GM23248 (cell line): Measurements from ENCODE around the gene INS.

Experiments used
- EZH2 ChIP-seq: fragments of 200-600 bp; sonication (generic); IDR thresholded peaks from 2 replicates; pipeline ENCODE4 v1.6.1; 2018; ENCODE audit warnings: antibody characterized with exemption, mild to moderate bottlenecking; ENCODE audit not compliant: insufficient read depth, poor library complexity, severe bottlenecking
- EZH2phosphoT487 ChIP-seq: fragments of 200-600 bp; sonication (generic); IDR thresholded peaks from 2 replicates; pipeline ENCODE4 v1.6.1; 2018; ENCODE audit warnings: antibody characterized with exemption, moderate library complexity, mild to moderate bottlenecking, low read depth; ENCODE audit not compliant: insufficient read depth

DNA sequence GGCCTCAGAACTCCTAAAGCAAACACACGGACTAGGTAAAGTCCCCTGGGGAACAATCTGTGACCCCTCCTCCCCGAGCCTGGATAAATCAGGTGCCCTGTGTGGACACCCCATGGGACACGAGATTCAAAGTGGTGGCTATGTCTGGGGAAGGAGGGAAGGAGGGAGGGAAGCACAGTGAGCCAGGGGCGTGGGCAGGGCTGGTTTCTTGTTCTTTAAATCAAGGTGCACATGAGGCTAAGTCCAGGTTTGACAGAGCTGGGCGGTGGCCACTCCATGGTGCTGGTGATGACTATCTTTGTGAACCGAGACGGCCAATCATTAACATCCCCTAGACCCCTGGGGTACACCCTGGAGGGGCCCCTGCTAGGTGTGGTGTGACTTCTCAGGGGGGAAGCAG, 30.9 kb upstream of the INS start:
- TF ChIP-seq EZH2 (no peak), EZH2phosphoT487 (no peak)
